ENCODE measurements around the gene MYBPC1. TPM values are rescaled to one million over a fixed set of nuclear protein-coding genes. Genes with fewer than 3 reads are reported as not detected.

MYBPC1 gene
- polyA plus RNA-seq, 3 donors, result 0.04 to 0.16 TPM; not detected in 1

- no peaks in the 10 kb centered on the region for H3K27me3 ChIP-seq (ENCODE audit: control insufficient read depth in 2 of 2, insufficient read depth in 2 of 2, low read length in 2 of 2)
- DNase-seq, result peak; percentile 26 to 60 (median 27)
- Mint-ChIP-seq H3K27me3 (ENCODE audit: low read depth in 3 of 3) (peaks cover 0 to 3% (median 3%) of the 10 kb centered on the region in 3 donors), H3K27ac (peak overlapping the region; percentile 64 to 83 (median 78)), H3K36me3 (no peaks in the 10 kb centered on the region), H3K9me3 (peaks cover 0 to 3% (median 0%) of the 10 kb centered on the region in 7 donors), H3K4me1 (peaks cover 30% of the 10 kb centered on the region), H3K4me3 (peak overlapping the region; percentile 47 to 86)
- WGBS (ENCODE audit: insufficient coverage), result no CpG with 5 or more reads among the region's 2 CpGs
- H3K4me1 ChIP-seq (ENCODE audit: control insufficient read depth in 1 of 2, insufficient read depth in 2 of 2, low read length in 2 of 2), result peaks cover 17 to 26% of the 10 kb centered on the region in 2 donors
- peak overlapping the region; percentile 70 for H3K4me2 ChIP-seq (replicated peaks; ENCODE audit: extremely low read depth, low read length, poor library complexity, severe bottlenecking)
- no peak overlapping the region for H3K9ac ChIP-seq (ENCODE audit: insufficient read depth, low read length, poor library complexity, severe bottlenecking)
- H3K9me3 ChIP-seq (replicated peaks in 1 of 2; ENCODE audit: control insufficient read depth in 1 of 2, insufficient read depth in 1 of 2, low read length in 2 of 2), result no peaks in the 10 kb centered on the region
- peak overlapping the region; percentile 19 to 72 (median 45) for H3K4me3 ChIP-seq (replicated peaks in 1 of 3; ENCODE audit: low read depth in 2 of 3, low read length in 3 of 3)
- H2AFZ ChIP-seq (ENCODE audit: insufficient read depth, low read depth, low read length, poor library complexity, severe bottlenecking), result peak overlapping the region; percentile 58
- peak overlapping the region in 1 of 2 donors; percentile 77 for H3K27ac ChIP-seq (ENCODE audit: low read depth in 1 of 2, low read length in 2 of 2)
- H3K36me3 ChIP-seq (replicated peaks in 1 of 2; ENCODE audit: control insufficient read depth in 1 of 2, insufficient read depth in 2 of 2, low read length in 2 of 2), result no peaks in the 10 kb centered on the region
- no peaks in the 10 kb centered on the region for H4K20me1 ChIP-seq (ENCODE audit: insufficient read depth, low read length)
- TF ChIP-seq, protein P1, sequence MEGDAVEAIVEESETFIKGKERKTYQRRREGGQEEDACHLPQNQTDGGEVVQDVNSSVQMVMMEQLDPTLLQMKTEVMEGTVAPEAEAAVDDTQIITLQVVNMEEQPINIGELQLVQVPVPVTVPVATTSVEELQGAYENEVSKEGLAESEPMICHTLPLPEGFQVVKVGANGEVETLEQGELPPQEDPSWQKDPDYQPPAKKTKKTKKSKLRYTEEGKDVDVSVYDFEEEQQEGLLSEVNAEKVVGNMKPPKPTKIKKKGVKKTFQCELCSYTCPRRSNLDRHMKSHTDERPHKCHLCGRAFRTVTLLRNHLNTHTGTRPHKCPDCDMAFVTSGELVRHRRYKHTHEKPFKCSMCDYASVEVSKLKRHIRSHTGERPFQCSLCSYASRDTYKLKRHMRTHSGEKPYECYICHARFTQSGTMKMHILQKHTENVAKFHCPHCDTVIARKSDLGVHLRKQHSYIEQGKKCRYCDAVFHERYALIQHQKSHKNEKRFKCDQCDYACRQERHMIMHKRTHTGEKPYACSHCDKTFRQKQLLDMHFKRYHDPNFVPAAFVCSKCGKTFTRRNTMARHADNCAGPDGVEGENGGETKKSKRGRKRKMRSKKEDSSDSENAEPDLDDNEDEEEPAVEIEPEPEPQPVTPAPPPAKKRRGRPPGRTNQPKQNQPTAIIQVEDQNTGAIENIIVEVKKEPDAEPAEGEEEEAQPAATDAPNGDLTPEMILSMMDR (IDR thresholded peaks at IDR 0.05), result no peak
- H3K79me2 ChIP-seq (ENCODE audit: insufficient read depth, low read length), result no peaks in the 10 kb centered on the region
- intact Hi-C loops (cut with micrococcal nuclease), result no loop called here
Observed at GRCh38 chr12:101634724-101635123, 40.0 kb downstream of the MYBPC1 start.

DNA sequence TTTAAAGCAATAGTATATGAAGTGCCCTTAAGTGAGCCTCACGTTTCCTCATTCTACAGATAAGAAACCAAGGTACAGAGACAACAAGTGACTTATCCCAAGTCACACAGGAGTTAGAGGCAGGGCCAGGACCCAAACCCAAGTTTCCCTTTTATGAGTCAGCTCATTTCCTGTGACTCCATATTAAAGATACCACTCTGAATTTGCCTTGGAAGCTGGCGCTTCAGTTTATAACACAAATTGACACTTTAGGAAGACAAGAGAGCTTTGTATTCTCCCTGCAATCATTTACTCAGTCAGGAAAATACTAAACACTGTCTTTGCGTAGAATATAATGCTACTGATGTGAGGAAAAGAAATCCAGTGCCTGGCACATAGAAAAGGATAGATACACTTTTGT lies 43.2 kb downstream of the MYBPC1 start:
- Mint-ChIP-seq H3K4me3 (no peak overlapping the region), H3K27me3 (ENCODE audit: low read depth in 3 of 3) (peaks cover 9 to 12% (median 10%) of the 10 kb centered on the region in 3 donors), H3K36me3 (no peaks in the 10 kb centered on the region), H3K27ac (no peak overlapping the region), H3K4me1 (peaks cover 38% of the 10 kb centered on the region), H3K9me3 (peaks cover 0 to 3% (median 0%) of the 10 kb centered on the region in 7 donors)
- H3K4me3 ChIP-seq (replicated peaks in 1 of 3; ENCODE audit: low read depth in 2 of 3, low read length in 3 of 3), result no peak overlapping the region
- TF ChIP-seq, protein P1 (IDR thresholded peaks at IDR 0.05), result no peak
- no peaks in the 10 kb centered on the region for H3K36me3 ChIP-seq (replicated peaks in 1 of 2; ENCODE audit: control insufficient read depth in 1 of 2, insufficient read depth in 2 of 2, low read length in 2 of 2)
- intact Hi-C loops (cut with micrococcal nuclease), result no loop called here
- H3K27me3 ChIP-seq (ENCODE audit: control insufficient read depth in 2 of 2, insufficient read depth in 2 of 2, low read length in 2 of 2), result peaks cover 5 to 9% of the 10 kb centered on the region in 2 donors
- no peaks in the 10 kb centered on the region for H4K20me1 ChIP-seq (ENCODE audit: insufficient read depth, low read length)
- H3K4me2 ChIP-seq (replicated peaks; ENCODE audit: extremely low read depth, low read length, poor library complexity, severe bottlenecking), result no peak overlapping the region
- WGBS (ENCODE audit: insufficient coverage), result 100% methylated on average over 1 of the region's 3 CpGs
- no peaks in the 10 kb centered on the region for H3K79me2 ChIP-seq (ENCODE audit: insufficient read depth, low read length)
- DNase-seq, result peak in 1 of 3 donors; percentile 11
- no peaks in the 10 kb centered on the region for H3K9me3 ChIP-seq (replicated peaks in 1 of 2; ENCODE audit: control insufficient read depth in 1 of 2, insufficient read depth in 1 of 2, low read length in 2 of 2)
- H3K9ac ChIP-seq (ENCODE audit: insufficient read depth, low read length, poor library complexity, severe bottlenecking), result no peak overlapping the region
- H2AFZ ChIP-seq (ENCODE audit: insufficient read depth, low read depth, low read length, poor library complexity, severe bottlenecking), result no peak overlapping the region
- no peak overlapping the region for H3K27ac ChIP-seq (ENCODE audit: low read depth in 1 of 2, low read length in 2 of 2)
- H3K4me1 ChIP-seq (ENCODE audit: control insufficient read depth in 1 of 2, insufficient read depth in 2 of 2, low read length in 2 of 2), result peaks cover 25 to 35% of the 10 kb centered on the region in 2 donors
